Measurements from ENCODE around the gene PCNX4. TPM values are rescaled to one million over a fixed set of nuclear protein-coding genes. Genes with fewer than 3 reads are reported as not detected.

Gene PCNX4
- total and polyA plus RNA-seq, 7 experiments from 2014 or later = 17.2 to 48.2 (median 36.4) TPM

DNA sequence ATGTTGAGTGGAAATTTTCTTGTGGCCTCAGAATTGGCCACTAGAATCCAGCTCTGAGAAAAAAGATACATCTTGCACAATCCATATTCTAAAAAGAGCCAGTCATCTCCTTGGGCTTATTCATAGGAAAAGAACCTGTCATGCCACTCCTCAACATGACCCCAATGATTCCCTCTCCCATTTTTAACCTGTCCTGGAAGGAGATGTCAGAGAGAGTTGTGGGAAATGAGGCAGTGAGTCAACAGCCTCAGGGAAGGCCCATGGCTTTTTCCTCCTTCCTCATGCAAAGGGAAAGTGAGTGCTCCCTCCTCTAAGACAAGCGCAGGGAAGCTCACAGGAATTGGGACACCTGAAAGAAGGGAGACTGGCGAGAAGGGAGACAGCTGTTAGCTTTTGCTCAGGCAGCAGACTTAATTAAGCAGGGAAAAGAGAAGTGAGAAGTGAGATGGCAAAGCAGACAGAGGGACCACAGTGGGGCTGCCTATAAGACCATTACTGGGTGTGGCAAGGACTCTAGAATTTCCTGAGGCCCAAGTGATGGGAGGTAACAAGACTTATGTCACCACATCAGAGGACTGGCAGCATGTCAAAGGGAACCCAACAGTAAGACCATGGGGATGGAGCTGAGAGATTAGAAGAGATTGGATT, 83.7 kb downstream of the PCNX4 start:
- DNase-seq = no peak
- H3K27ac ChIP-seq (ENCODE audit: low read depth, low read length) = no peak overlapping the region
- no peak overlapping the region for H3K27ac Mint-ChIP-seq
- H3K4me1 Mint-ChIP-seq = peaks cover 0 to 4% (median 0%) of the 10 kb centered on the region in 7 donors
- POLR2A ChIA-PET = no interaction called here
- H3K4me1 ChIP-seq (ENCODE audit: control insufficient read depth in 2 of 2, insufficient read depth in 2 of 2, low read length in 2 of 2) = no peaks in the 10 kb centered on the region
- H3K27me3 Mint-ChIP-seq = peaks cover 3 to 9% (median 7%) of the 10 kb centered on the region in 5 donors
- no peak overlapping the region for H3K4me3 ChIP-seq (ENCODE audit: low read length)
- CTCF ChIA-PET = no interaction called here
- intact Hi-C loops (cut with micrococcal nuclease) = no loop called here
- no peak overlapping the region for H3K4me3 Mint-ChIP-seq
- ATAC-seq = no peak
- H3K9me3 ChIP-seq (ENCODE audit: control insufficient read depth in 2 of 3, low read length in 3 of 3) = no peaks in the 10 kb centered on the region
- H3K36me3 Mint-ChIP-seq = peaks cover 0 to 2% (median 0%) of the 10 kb centered on the region in 5 donors
- peaks cover 0 to 12% (median 3%) of the 10 kb centered on the region in 11 donors for H3K9me3 Mint-ChIP-seq
- H3K27me3 ChIP-seq (ENCODE audit: control insufficient read depth in 2 of 2, insufficient read depth in 2 of 2, low read length in 2 of 2) = no peaks in the 10 kb centered on the region
- H3K36me3 ChIP-seq (ENCODE audit: control insufficient read depth in 2 of 3, insufficient read depth in 3 of 3, low read length in 3 of 3) = no peaks in the 10 kb centered on the region

DNA sequence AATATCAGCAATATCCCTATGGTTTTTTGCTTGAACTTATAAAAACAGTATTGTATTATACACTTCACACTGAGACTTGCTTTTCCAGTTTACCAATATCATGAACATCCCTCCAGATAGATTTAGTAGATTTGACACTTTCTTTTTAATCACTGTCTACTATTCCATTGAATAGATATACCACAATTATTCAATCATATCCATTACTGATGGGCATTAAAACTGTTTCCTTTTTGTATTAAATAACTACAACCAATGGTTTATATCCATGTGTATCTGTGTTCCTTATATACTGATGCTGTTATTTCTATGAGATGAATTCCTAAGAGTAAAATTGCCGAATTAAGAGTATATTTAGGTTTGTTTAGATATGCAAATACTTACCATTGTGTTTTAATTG, 86.4 kb downstream of the PCNX4 start:
- Mint-ChIP-seq H3K9me3 (peaks cover 0 to 20% (median 5%) of the 10 kb centered on the region in 11 donors), H3K27me3 (peaks cover 0 to 9% (median 7%) of the 10 kb centered on the region in 5 donors), H3K4me3 (no peak overlapping the region), H3K4me1 (peaks cover 0 to 4% (median under 1%) of the 10 kb centered on the region in 7 donors), H3K36me3 (peaks cover 0 to 4% (median 0%) of the 10 kb centered on the region in 5 donors), H3K27ac (no peak overlapping the region)
- Histone ChIP-seq H3K36me3 (ENCODE audit: control insufficient read depth in 2 of 3, insufficient read depth in 3 of 3, low read length in 3 of 3) (no peaks in the 10 kb centered on the region), H3K9me3 (ENCODE audit: control insufficient read depth in 2 of 3, low read length in 3 of 3) (no peaks in the 10 kb centered on the region), H3K4me1 (ENCODE audit: control insufficient read depth in 2 of 2, insufficient read depth in 2 of 2, low read length in 2 of 2) (no peaks in the 10 kb centered on the region), H3K27me3 (ENCODE audit: control insufficient read depth in 2 of 2, insufficient read depth in 2 of 2, low read length in 2 of 2) (no peaks in the 10 kb centered on the region), H3K4me3 (ENCODE audit: low read length) (no peak overlapping the region), H3K27ac (ENCODE audit: low read depth, low read length) (no peak overlapping the region)
- no peak for DNase-seq
- no peak for ATAC-seq
- ChIA-PET CTCF (no interaction called here), POLR2A (no interaction called here)
- intact Hi-C loops (cut with micrococcal nuclease) = no loop called here

DNA sequence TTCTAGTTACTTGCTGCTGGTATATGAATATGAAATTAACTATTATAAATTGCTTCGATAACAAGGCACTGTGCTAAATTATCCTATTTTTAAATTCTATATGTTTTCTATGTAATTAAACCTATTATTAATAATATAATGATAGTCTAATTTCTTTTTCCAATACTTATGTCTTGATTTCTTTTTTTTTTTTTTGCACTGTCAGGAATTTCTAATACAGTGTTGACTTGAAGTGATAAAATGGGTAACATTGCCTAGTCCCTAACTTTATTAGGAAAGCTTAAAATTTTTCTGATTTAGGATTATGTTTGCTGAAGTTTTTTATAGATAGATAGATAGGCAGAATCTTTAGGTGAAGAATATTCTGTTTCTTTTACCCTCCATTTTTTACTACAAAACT, 87.1 kb downstream of the PCNX4 start:
- no peak for DNase-seq
- H3K27ac ChIP-seq (ENCODE audit: low read depth, low read length) = no peak overlapping the region
- peaks cover 0 to 4% (median 0%) of the 10 kb centered on the region in 5 donors for H3K36me3 Mint-ChIP-seq
- H3K4me1 Mint-ChIP-seq = peaks cover 3 to 11% (median 6%) of the 10 kb centered on the region in 7 donors
- H3K4me3 ChIP-seq (ENCODE audit: low read length) = no peak overlapping the region
- POLR2A ChIA-PET = no interaction called here
- peaks cover 0 to 9% (median 7%) of the 10 kb centered on the region in 5 donors for H3K27me3 Mint-ChIP-seq
- H3K36me3 ChIP-seq (ENCODE audit: control insufficient read depth in 2 of 3, insufficient read depth in 3 of 3, low read length in 3 of 3) = no peaks in the 10 kb centered on the region
- H3K9me3 Mint-ChIP-seq = peaks cover 0 to 20% (median 5%) of the 10 kb centered on the region in 11 donors
- no peaks in the 10 kb centered on the region for H3K9me3 ChIP-seq (ENCODE audit: control insufficient read depth in 2 of 3, low read length in 3 of 3)
- no peak overlapping the region for H3K4me3 Mint-ChIP-seq
- ATAC-seq = no peak
- intact Hi-C loops (cut with micrococcal nuclease) = no loop called here
- CTCF ChIA-PET = interaction anchor here (0.9 kb wide), 1 partner anchor 214 kb away, joined by 3 read pairs; no protein-coding TSS in a partner anchor
- H3K27me3 ChIP-seq (ENCODE audit: control insufficient read depth in 2 of 2, insufficient read depth in 2 of 2, low read length in 2 of 2) = no peaks in the 10 kb centered on the region
- peaks cover 0 to 4% of the 10 kb centered on the region in 2 donors for H3K4me1 ChIP-seq (ENCODE audit: control insufficient read depth in 2 of 2, insufficient read depth in 2 of 2, low read length in 2 of 2)
- no peak overlapping the region for H3K27ac Mint-ChIP-seq

DNA sequence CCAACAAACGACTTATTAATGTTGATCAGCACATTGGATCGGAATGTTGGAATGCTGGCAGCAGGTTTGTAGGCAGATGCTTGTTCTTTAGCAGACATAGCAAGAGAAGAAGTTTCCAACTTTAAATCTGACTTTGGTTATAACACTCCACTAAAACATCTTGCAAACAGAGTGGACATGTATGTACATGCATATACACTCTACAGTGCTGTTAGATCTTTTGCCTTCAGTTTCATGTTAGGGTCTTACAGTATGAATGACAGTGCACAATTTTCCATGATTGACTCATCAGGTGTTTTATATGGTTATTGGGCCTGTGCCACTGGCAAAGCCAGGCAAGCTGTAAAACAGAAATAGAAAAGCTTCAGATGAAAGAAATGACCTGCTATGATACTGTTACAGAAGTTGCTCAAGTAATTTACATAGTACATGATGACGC, 87.7 kb downstream of the PCNX4 start:
- H3K27me3 Mint-ChIP-seq = peaks cover 0 to 9% (median 7%) of the 10 kb centered on the region in 5 donors
- ATAC-seq = no peak
- Histone ChIP-seq H3K9me3 (ENCODE audit: control insufficient read depth in 2 of 3, low read length in 3 of 3) (no peaks in the 10 kb centered on the region), H3K27me3 (ENCODE audit: control insufficient read depth in 2 of 2, insufficient read depth in 2 of 2, low read length in 2 of 2) (no peaks in the 10 kb centered on the region), H3K4me3 (ENCODE audit: low read length) (no peak overlapping the region), H3K36me3 (ENCODE audit: control insufficient read depth in 2 of 3, insufficient read depth in 3 of 3, low read length in 3 of 3) (no peaks in the 10 kb centered on the region), H3K4me1 (ENCODE audit: control insufficient read depth in 2 of 2, insufficient read depth in 2 of 2, low read length in 2 of 2) (peaks cover 0 to 6% of the 10 kb centered on the region in 2 donors), H3K27ac (ENCODE audit: low read depth, low read length) (no peak overlapping the region)
- DNase-seq = no peak
- ChIA-PET CTCF (interaction anchor here (0.9 kb wide), 1 partner anchor 215 kb away, joined by 3 read pairs; no protein-coding TSS in a partner anchor), POLR2A (no interaction called here)
- H3K9me3 Mint-ChIP-seq = peaks cover 0 to 20% (median 5%) of the 10 kb centered on the region in 11 donors
- peaks cover 5 to 15% (median 9%) of the 10 kb centered on the region in 7 donors for H3K4me1 Mint-ChIP-seq
- peaks cover 0 to 4% (median 0%) of the 10 kb centered on the region in 5 donors for H3K36me3 Mint-ChIP-seq
- intact Hi-C loops (cut with micrococcal nuclease) = no loop called here
- no peak overlapping the region for H3K4me3 Mint-ChIP-seq
- no peak overlapping the region for H3K27ac Mint-ChIP-seq

DNA sequence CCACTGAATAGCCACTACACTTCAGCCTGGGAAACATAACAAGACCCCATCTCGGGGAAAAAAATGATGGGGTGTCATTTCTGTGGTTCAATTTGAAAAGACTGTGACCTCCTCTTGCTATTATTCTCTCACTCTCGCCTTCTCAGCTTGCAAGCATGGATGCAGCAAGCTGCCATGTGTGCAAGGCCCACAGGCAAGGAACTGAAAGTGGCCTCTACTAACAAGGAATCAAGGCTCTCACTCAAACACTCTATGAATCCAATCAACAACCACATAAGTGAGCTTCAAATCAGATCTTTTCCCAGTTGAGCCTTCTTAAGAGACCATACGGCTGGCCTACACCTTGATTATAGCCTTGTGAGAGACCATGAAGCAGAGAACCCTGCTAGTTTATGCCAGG, 91.4 kb downstream of the PCNX4 start:
- ATAC-seq (no peak), DNase-seq (no peak)
- peaks cover 0 to 18% (median 5%) of the 10 kb centered on the region in 11 donors for H3K9me3 Mint-ChIP-seq
- CTCF ChIA-PET = interaction anchor here (0.7 to 9.6 kb wide), 13 partner anchors 15 to 683 kb away, joined by 3 to 145 read pairs (median 7); partner anchors contain the start of genes DHRS7 and PPM1A
- peaks cover 0 to 4% (median 0%) of the 10 kb centered on the region in 5 donors for H3K36me3 Mint-ChIP-seq
- Histone ChIP-seq H3K36me3 (ENCODE audit: control insufficient read depth in 2 of 3, insufficient read depth in 3 of 3, low read length in 3 of 3) (no peaks in the 10 kb centered on the region), H3K9me3 (ENCODE audit: control insufficient read depth in 2 of 3, low read length in 3 of 3) (no peaks in the 10 kb centered on the region), H3K27me3 (ENCODE audit: control insufficient read depth in 2 of 2, insufficient read depth in 2 of 2, low read length in 2 of 2) (no peaks in the 10 kb centered on the region), H3K27ac (ENCODE audit: low read depth, low read length) (no peak overlapping the region), H3K4me3 (ENCODE audit: low read length) (no peak overlapping the region), H3K4me1 (ENCODE audit: control insufficient read depth in 2 of 2, insufficient read depth in 2 of 2, low read length in 2 of 2) (peaks cover 0 to 6% of the 10 kb centered on the region in 2 donors)
- peaks cover 0 to 4% (median 0%) of the 10 kb centered on the region in 5 donors for H3K27me3 Mint-ChIP-seq
- intact Hi-C loops (cut with micrococcal nuclease) = loop anchor here (5.0 kb wide), 5 partner anchors 51 to 1056 kb away; partner anchors contain the start of gene CCDC175 (in 1 of the 2)
- H3K27ac Mint-ChIP-seq = peak overlapping the region in 5 of 9 donors; percentile 34 to 94 (median 77)
- H3K4me3 Mint-ChIP-seq = peak overlapping the region in 4 of 10 donors; percentile 73 to 81 (median 76)
- POLR2A ChIA-PET = interaction anchor here (0.9 to 2.6 kb wide), 9 partner anchors 18 to 219 kb away, joined by 3 to 14 read pairs (median 5); partner anchors contain the start of genes DHRS7, PCNX4 and PPM1A
- H3K4me1 Mint-ChIP-seq = peaks cover 4 to 15% (median 9%) of the 10 kb centered on the region in 7 donors

DNA sequence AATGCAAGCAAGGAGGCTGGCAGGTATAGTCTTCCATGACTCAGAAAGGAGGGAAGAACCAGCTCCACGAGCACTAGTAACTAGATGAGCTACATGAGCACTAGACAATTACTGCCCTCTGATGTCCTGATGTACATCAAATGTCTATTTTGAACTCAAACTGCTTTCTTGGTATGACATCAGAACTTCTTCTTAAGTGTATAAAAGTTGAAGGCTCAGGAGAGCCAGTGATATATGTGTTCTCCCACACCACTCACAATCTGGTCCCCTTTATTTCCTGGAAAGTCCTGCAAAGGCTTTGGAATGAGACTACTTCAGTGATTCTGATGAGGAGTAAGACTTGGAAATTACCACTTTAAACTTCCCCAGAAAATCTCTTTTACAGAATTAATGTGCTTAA, 92.0 kb downstream of the PCNX4 start:
- no peaks in the 10 kb centered on the region for H3K36me3 ChIP-seq (ENCODE audit: control insufficient read depth in 2 of 3, insufficient read depth in 3 of 3, low read length in 3 of 3)
- H3K27ac ChIP-seq (ENCODE audit: low read depth, low read length) = peak overlapping the region; percentile 66
- peaks cover 0 to 4% (median 0%) of the 10 kb centered on the region in 5 donors for H3K36me3 Mint-ChIP-seq
- peak overlapping the region; percentile 34 to 94 (median 78) for H3K27ac Mint-ChIP-seq
- no peaks in the 10 kb centered on the region for H3K9me3 ChIP-seq (ENCODE audit: control insufficient read depth in 2 of 3, low read length in 3 of 3)
- peak; percentile 45 for ATAC-seq
- H3K27me3 Mint-ChIP-seq = peaks cover 0 to 4% (median 0%) of the 10 kb centered on the region in 5 donors
- peaks cover 4 to 15% (median 9%) of the 10 kb centered on the region in 7 donors for H3K4me1 Mint-ChIP-seq
- ChIA-PET CTCF (interaction anchor here (0.6 to 9.6 kb wide), 19 partner anchors 16 to 1943 kb away, joined by 3 to 145 read pairs (median 4); partner anchors contain the start of genes DHRS7 and PPM1A), POLR2A (interaction anchor here (0.9 to 2.6 kb wide), 10 partner anchors 19 to 220 kb away, joined by 3 to 14 read pairs (median 4); partner anchors contain the start of genes DHRS7, PCNX4 and PPM1A)
- H3K4me1 ChIP-seq (ENCODE audit: control insufficient read depth in 2 of 2, insufficient read depth in 2 of 2, low read length in 2 of 2) = peaks cover 0 to 6% of the 10 kb centered on the region in 2 donors
- H3K9me3 Mint-ChIP-seq = peaks cover 0 to 15% (median 5%) of the 10 kb centered on the region in 11 donors
- peak overlapping the region; percentile 73 to 84 (median 80) for H3K4me3 Mint-ChIP-seq
- intact Hi-C loops (cut with micrococcal nuclease) = loop anchor here (1.0 to 5.0 kb wide), 15 partner anchors 19 to 1056 kb away; partner anchors contain the start of genes CCDC175 (in 2 of the 2), PCNX4 (in 2 of the 2) and PPM1A (in 1 of the 2)
- DNase-seq = peak in 2 of 9 donors; percentile 8 to 11
- peak overlapping the region; percentile 48 for H3K4me3 ChIP-seq (ENCODE audit: low read length)
- no peaks in the 10 kb centered on the region for H3K27me3 ChIP-seq (ENCODE audit: control insufficient read depth in 2 of 2, insufficient read depth in 2 of 2, low read length in 2 of 2)
